ENCODE data around the gene MMAA.
"Not testable (repeated sequence)": the region's sequence is repeated elsewhere in the genome, so short reads cannot be mapped to it uniquely, and the experiment has no call there.

Gene MMAA

GRCh38 chr4:145609481-145610427, 9.4 kb upstream of the MMAA start:
- no peaks in the 10 kb centered on the region for H3K4me1 ChIP-seq (ENCODE audit: control insufficient read depth, insufficient read depth, low read length, unreplicated experiment)
- peak overlapping the region; percentile 51 for H2AFZ ChIP-seq (ENCODE audit: low read length, unreplicated experiment)
- no peak overlapping the region for H3K4me3 ChIP-seq (ENCODE audit: low read depth, low read length)
- no peak overlapping the region for H3K27ac ChIP-seq (ENCODE audit: low read depth, low read length)
- no peaks in the 10 kb centered on the region for H3K36me3 ChIP-seq (ENCODE audit: insufficient read depth, low read length)
- no peaks in the 10 kb centered on the region for H3K79me2 ChIP-seq (ENCODE audit: control insufficient read depth, insufficient read depth, low read length, unreplicated experiment)
- no peaks in the 10 kb centered on the region for H3K27me3 ChIP-seq (ENCODE audit: insufficient read depth, low read length)

GRCh38 chr4:145613566-145614232, 5.5 kb upstream of the MMAA start:
- no peaks in the 10 kb centered on the region for H3K36me3 ChIP-seq (ENCODE audit: insufficient read depth, low read length)
- H3K27ac ChIP-seq (ENCODE audit: low read depth, low read length), result no peak overlapping the region
- H3K4me1 ChIP-seq (ENCODE audit: control insufficient read depth, insufficient read depth, low read length, unreplicated experiment), result peaks cover 8% of the 10 kb centered on the region
- no peak overlapping the region for H2AFZ ChIP-seq (ENCODE audit: low read length, unreplicated experiment)
- H3K79me2 ChIP-seq (ENCODE audit: control insufficient read depth, insufficient read depth, low read length, unreplicated experiment), result peaks cover 12% of the 10 kb centered on the region
- H3K27me3 ChIP-seq (ENCODE audit: insufficient read depth, low read length), result no peaks in the 10 kb centered on the region
- no peak overlapping the region for H3K4me3 ChIP-seq (ENCODE audit: low read depth, low read length)

- Histone ChIP-seq H3K27ac (ENCODE audit: low read depth, low read length) (no peak overlapping the region), H3K27me3 (ENCODE audit: insufficient read depth, low read length) (no peaks in the 10 kb centered on the region), H2AFZ (ENCODE audit: low read length, unreplicated experiment) (no peak overlapping the region), H3K79me2 (ENCODE audit: control insufficient read depth, insufficient read depth, low read length, unreplicated experiment) (peaks cover 14% of the 10 kb centered on the region), H3K36me3 (ENCODE audit: insufficient read depth, low read length) (no peaks in the 10 kb centered on the region), H3K4me3 (ENCODE audit: low read depth, low read length) (no peak overlapping the region), H3K4me1 (ENCODE audit: control insufficient read depth, insufficient read depth, low read length, unreplicated experiment) (peaks cover 8% of the 10 kb centered on the region)
Measured at GRCh38 chr4:145614233-145614610, 5.0 kb upstream of the MMAA start.

GRCh38 chr4:145618210-145618931, 814 bp upstream of the MMAA start:
- H3K79me2 ChIP-seq (ENCODE audit: control insufficient read depth, insufficient read depth, low read length, unreplicated experiment), result peaks cover 21% of the 10 kb centered on the region

GRCh38 chr4:145619639-145619996, 433 bp downstream of the MMAA start:
- Histone ChIP-seq H3K4me3 (ENCODE audit: low read depth, low read length) (peak overlapping the region; percentile 91), H3K27me3 (ENCODE audit: insufficient read depth, low read length) (no peaks in the 10 kb centered on the region), H2AFZ (ENCODE audit: low read length, unreplicated experiment) (peak overlapping the region; percentile 86), H3K36me3 (ENCODE audit: insufficient read depth, low read length) (peaks cover 4% of the 10 kb centered on the region; the same call in 1 of the 2 replicates), H3K79me2 (ENCODE audit: control insufficient read depth, insufficient read depth, low read length, unreplicated experiment) (peaks cover 21% of the 10 kb centered on the region), H3K27ac (ENCODE audit: low read depth, low read length) (peak overlapping the region; percentile 88), H3K4me1 (ENCODE audit: control insufficient read depth, insufficient read depth, low read length, unreplicated experiment) (peaks cover 27% of the 10 kb centered on the region)

More at GRCh38 chr4:145618210-145618931, 814 bp upstream of the MMAA start:
- H3K27me3 ChIP-seq (ENCODE audit: insufficient read depth, low read length), result no peaks in the 10 kb centered on the region
- H3K27ac ChIP-seq (ENCODE audit: low read depth, low read length), result peak overlapping the region; percentile 88
- peak overlapping the region; percentile 79 for H2AFZ ChIP-seq (ENCODE audit: low read length, unreplicated experiment)
- H3K36me3 ChIP-seq (ENCODE audit: insufficient read depth, low read length), result peaks cover 4% of the 10 kb centered on the region; the same call in 1 of the 2 replicates
- H3K4me3 ChIP-seq (ENCODE audit: low read depth, low read length), result peak overlapping the region; percentile 91
- H3K4me1 ChIP-seq (ENCODE audit: control insufficient read depth, insufficient read depth, low read length, unreplicated experiment), result peaks cover 17% of the 10 kb centered on the region

GRCh38 chr4:145622067-145622466, 2.9 kb downstream of the MMAA start:
- H3K36me3 ChIP-seq (ENCODE audit: insufficient read depth, low read length); H3K4me3 ChIP-seq (ENCODE audit: low read depth, low read length); H3K27ac ChIP-seq (ENCODE audit: low read depth, low read length); H2AFZ ChIP-seq (ENCODE audit: low read length, unreplicated experiment); H3K27me3 ChIP-seq (ENCODE audit: insufficient read depth, low read length): not testable (repeated sequence)
- Histone ChIP-seq H3K79me2 (ENCODE audit: control insufficient read depth, insufficient read depth, low read length, unreplicated experiment) (peaks cover 21% of the 10 kb centered on the region), H3K4me1 (ENCODE audit: control insufficient read depth, insufficient read depth, low read length, unreplicated experiment) (peaks cover 27% of the 10 kb centered on the region)

- H3K36me3 ChIP-seq (ENCODE audit: insufficient read depth, low read length), result peaks cover 7% of the 10 kb centered on the region; the same call in 1 of the 2 replicates
- H3K79me2 ChIP-seq (ENCODE audit: control insufficient read depth, insufficient read depth, low read length, unreplicated experiment), result peaks cover 8% of the 10 kb centered on the region
- H3K27ac ChIP-seq (ENCODE audit: low read depth, low read length), result no peak overlapping the region
- no peak overlapping the region for H3K4me3 ChIP-seq (ENCODE audit: low read depth, low read length)
- peaks cover 18% of the 10 kb centered on the region for H3K4me1 ChIP-seq (ENCODE audit: control insufficient read depth, insufficient read depth, low read length, unreplicated experiment)
- no peaks in the 10 kb centered on the region for H3K27me3 ChIP-seq (ENCODE audit: insufficient read depth, low read length)
- no peak overlapping the region for H2AFZ ChIP-seq (ENCODE audit: low read length, unreplicated experiment)
Measured at GRCh38 chr4:145623831-145624230, 4.6 kb downstream of the MMAA start.

GRCh38 chr4:145625677-145626622, 6.8 kb downstream of the MMAA start:
- H3K27ac ChIP-seq (ENCODE audit: low read depth, low read length), result no peak overlapping the region
- H3K36me3 ChIP-seq (ENCODE audit: insufficient read depth, low read length), result peaks cover 7% of the 10 kb centered on the region; the same call in 1 of the 2 replicates
- H3K27me3 ChIP-seq (ENCODE audit: insufficient read depth, low read length), result no peaks in the 10 kb centered on the region
- H3K4me3 ChIP-seq (ENCODE audit: low read depth, low read length), result no peak overlapping the region
- H3K79me2 ChIP-seq (ENCODE audit: control insufficient read depth, insufficient read depth, low read length, unreplicated experiment), result peaks cover under 1% of the 10 kb centered on the region
- H2AFZ ChIP-seq (ENCODE audit: low read length, unreplicated experiment), result no peak overlapping the region
- peaks cover 10% of the 10 kb centered on the region for H3K4me1 ChIP-seq (ENCODE audit: control insufficient read depth, insufficient read depth, low read length, unreplicated experiment)

- Histone ChIP-seq H2AFZ (ENCODE audit: low read length, unreplicated experiment) (no peak overlapping the region), H3K79me2 (ENCODE audit: control insufficient read depth, insufficient read depth, low read length, unreplicated experiment) (no peaks in the 10 kb centered on the region), H3K36me3 (ENCODE audit: insufficient read depth, low read length) (peaks cover 7% of the 10 kb centered on the region; the same call in 1 of the 2 replicates), H3K27me3 (ENCODE audit: insufficient read depth, low read length) (no peaks in the 10 kb centered on the region), H3K4me3 (ENCODE audit: low read depth, low read length) (no peak overlapping the region), H3K27ac (ENCODE audit: low read depth, low read length) (no peak overlapping the region), H3K4me1 (ENCODE audit: control insufficient read depth, insufficient read depth, low read length, unreplicated experiment) (peaks cover 10% of the 10 kb centered on the region)
Measured at GRCh38 chr4:145626623-145626982, 7.4 kb downstream of the MMAA start.

- no peak overlapping the region for H3K4me3 ChIP-seq (ENCODE audit: low read depth, low read length)
- no peaks in the 10 kb centered on the region for H3K36me3 ChIP-seq (ENCODE audit: insufficient read depth, low read length)
- H2AFZ ChIP-seq (ENCODE audit: low read length, unreplicated experiment), result no peak overlapping the region
- no peaks in the 10 kb centered on the region for H3K4me1 ChIP-seq (ENCODE audit: control insufficient read depth, insufficient read depth, low read length, unreplicated experiment)
- H3K79me2 ChIP-seq (ENCODE audit: control insufficient read depth, insufficient read depth, low read length, unreplicated experiment), result no peaks in the 10 kb centered on the region
- no peaks in the 10 kb centered on the region for H3K27me3 ChIP-seq (ENCODE audit: insufficient read depth, low read length)
- H3K27ac ChIP-seq (ENCODE audit: low read depth, low read length), result no peak overlapping the region
Measured at GRCh38 chr4:145635117-145635516, 15.9 kb downstream of the MMAA start.

Data from ACC112 (cell line).